Nucleus accumbens (tissue), 56 donors: ENCODE data around the gene PSME3IP1.

Source experiments
- DNase-seq, 56 donors: peaks; one replicate each; lab custom pipeline; 2025; lab: John Stamatoyannopoulos, UW

PSME3IP1 gene

GRCh38 chr16:57175896-57176295, 9.9 kb downstream of the PSME3IP1 start:
- no peak for DNase-seq

DNA sequence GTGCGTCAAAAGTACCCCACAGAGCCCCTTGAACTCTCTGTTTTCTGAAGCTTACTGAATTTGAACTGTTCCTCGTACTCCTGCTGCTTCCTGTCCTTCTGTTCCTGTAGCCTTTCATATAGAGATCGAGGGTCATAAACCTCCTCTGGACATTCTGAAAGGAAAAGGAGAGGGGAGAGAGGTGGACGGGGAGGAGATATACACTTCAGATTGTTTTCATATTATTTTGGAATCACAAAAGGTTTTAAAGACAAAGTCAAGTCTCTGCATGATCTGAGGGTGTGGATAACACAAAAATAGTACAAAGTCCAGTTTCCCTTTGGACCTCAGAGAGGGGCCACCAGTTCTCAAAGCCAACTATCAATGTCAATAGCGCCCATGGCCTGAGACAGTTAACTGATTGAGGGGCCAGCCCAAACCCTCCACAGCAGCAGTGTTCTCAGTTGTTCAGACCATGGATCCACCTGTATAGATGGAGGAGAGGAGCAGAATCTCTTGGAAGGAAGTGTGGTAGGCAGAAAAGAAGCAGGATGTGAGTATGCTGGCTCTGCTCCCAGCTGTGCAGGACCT, 13.0 kb downstream of the PSME3IP1 start:
- no peak for DNase-seq

DNA sequence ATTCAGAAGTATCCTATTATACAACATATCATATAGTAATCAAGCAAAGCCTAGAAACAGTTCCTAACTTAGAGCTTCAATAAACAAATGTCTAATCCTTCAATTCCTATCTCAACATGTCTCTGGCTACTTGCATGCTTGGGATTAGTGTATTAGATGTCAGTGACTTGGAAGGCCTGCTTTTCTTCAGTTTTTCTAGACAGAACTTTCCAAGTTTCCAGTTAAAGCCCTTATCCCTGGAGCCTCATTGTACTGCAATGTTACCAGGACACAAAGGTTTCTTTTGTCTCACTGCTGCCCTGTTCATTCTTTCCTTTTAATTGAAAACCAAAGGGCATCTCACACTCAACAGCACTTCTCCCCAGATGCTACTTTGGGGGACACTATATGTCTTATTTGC, 16.5 kb downstream of the PSME3IP1 start:
- DNase-seq, result no peak

DNA sequence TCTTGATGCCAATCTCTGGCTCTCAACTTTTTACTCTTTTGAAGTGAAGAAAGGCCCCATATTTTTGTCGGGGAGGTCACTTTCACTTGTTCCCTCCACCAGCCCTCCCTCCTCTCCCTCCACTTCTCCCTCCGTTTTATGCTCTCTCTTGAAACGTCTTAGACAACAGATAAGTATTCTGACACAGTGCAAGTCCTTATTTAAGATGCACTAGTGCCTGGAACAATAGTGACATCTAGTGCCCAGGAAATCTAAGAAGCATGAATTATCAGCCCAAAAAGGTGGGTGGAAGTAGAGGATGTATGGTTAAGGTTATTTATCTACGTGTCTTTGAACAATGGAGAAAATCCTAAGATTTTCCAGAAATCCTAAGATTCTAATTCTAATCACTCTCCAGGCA, 17.9 kb downstream of the PSME3IP1 start:
- DNase-seq, result peak in 8 of 56 donors; percentile 19 to 66 (median 30)

- no peak for DNase-seq
Measured at GRCh38 chr16:57167538-57167937, 18.3 kb downstream of the PSME3IP1 start.

DNA sequence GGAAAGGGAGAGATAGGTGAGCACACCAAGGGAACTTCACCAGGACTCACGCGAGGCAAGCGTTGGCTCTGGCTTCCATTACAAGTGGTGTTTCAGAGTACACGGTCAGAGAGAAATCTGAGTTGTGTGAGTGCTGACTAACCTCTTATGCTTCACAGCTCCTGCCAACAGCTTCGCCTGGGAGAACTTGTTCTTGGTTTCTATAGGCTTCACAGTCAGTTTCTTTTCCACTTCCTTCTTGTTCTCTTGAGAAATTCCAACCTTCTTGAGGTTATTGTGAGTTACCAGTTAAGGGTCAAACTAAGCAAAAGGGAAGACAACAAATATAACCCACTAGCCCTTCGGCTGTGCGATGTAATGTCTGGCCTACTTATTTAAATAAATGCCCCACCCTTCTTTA, 18.9 kb downstream of the PSME3IP1 start:
- no peak for DNase-seq

DNA sequence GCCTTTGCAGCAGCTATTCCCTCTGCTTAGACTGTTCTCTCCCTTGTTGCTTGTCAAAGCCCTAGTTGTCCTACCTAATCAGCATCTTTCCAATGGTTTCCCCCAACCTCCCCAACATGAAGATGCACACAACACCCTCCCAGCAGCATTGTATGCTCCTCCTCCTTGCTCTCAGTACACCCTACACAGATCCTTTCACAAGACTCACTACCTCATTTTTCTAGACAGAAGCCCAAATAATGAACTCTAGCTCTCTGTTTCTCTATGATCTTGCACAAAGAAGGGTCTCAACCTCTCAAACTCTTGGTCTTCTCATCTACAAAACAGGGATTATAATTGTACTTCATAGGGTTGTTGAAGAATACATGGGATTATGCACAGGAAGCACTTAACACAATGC, 19.4 kb downstream of the PSME3IP1 start:
- no peak for DNase-seq

DNA sequence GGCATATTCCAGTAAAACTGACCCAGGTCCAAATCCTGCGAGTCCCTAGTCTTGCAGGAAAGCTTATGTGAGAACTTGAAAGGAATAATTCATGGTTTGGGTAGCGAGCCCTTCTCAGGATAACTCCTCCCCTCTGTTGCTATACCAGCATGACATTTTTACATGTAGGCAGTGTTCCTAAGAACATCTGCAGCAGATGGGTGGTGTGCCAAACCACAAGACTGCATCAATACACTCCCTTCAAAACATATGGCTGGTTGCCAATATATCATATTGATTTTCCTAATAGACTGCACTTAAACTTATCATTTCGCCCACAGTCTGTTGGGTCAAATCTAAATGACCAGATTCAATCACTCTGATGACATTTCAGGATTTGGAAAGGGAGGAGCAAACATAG, 19.9 kb downstream of the PSME3IP1 start:
- DNase-seq, result no peak

DNA sequence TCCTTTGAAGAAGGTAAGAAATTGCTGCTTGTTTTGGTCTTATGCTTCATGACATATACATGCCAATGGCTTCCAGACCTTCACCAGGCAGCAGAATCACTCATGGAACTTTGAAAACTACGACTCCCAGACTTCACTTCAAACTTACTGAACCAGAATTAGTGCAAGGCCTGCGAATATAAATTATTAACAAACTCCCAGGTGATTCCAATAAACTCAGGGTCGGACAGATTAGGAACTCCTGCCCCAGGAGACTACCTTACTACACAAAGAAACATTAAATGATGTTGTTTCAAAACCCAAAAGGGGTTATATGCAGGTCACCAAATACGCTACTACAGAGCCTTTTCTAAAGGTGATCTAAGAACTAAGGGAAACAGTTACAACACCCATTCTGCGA, 20.4 kb downstream of the PSME3IP1 start:
- no peak for DNase-seq

DNA sequence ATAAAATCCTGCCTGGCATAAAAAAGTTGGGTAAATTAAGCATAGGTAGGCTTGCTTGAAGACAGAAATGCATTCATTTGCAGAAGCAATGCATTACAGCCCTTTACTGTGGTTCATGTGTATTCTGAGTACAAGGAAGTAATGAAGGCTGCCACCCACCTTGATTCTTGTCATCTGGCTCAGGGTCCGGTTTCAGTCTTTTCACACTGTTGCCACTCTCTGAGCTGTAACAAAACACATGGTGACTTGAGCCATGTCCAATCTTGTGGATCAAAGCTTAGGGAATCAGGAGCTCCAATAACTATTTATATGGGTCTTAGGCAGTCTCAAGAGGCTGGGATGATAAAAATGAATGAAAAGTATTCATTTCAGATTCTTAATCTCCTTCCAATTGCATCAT, 22.0 kb downstream of the PSME3IP1 start:
- DNase-seq, result no peak

- DNase-seq, result no peak
Measured at GRCh38 chr16:57159447-57159846, 26.4 kb downstream of the PSME3IP1 start.

- DNase-seq, result no peak
Measured at GRCh38 chr16:57157533-57157932, 28.3 kb downstream of the PSME3IP1 start.

GRCh38 chr16:57156351-57156703, 29.5 kb downstream of the PSME3IP1 start:
- DNase-seq, result no peak

- no peak for DNase-seq
Measured at GRCh38 chr16:57155702-57156350, 30.0 kb downstream of the PSME3IP1 start.

- DNase-seq, result no peak
Measured at GRCh38 chr16:57153841-57154240, 32.0 kb downstream of the PSME3IP1 start.

GRCh38 chr16:57152096-57153093, 33.4 kb downstream of the PSME3IP1 start:
- peak in 8 of 56 donors; percentile 19 to 43 (median 32) for DNase-seq

GRCh38 chr16:57151369-57151768, 34.5 kb downstream of the PSME3IP1 start:
- DNase-seq, result no peak

GRCh38 chr16:57150682-57151330, 35.0 kb downstream of the PSME3IP1 start:
- no peak for DNase-seq

- DNase-seq, result no peak
Measured at GRCh38 chr16:57149391-57149790, 36.4 kb downstream of the PSME3IP1 start.

- no peak for DNase-seq
Measured at GRCh38 chr16:57148481-57148880, 37.4 kb downstream of the PSME3IP1 start.
